Mesothelial cell of epicardium (in vitro differentiated cells): ENCODE results near the gene DPPA2. TPM values are rescaled to one million over a fixed set of nuclear protein-coding genes. Genes with fewer than 3 reads are reported as not detected.

ENCODE experiments used
- DNase-seq, 2 experiments: peaks; one replicate each; pipeline ENCODE4 v3.0.0; 2021; ENCODE audit warnings: low spot score in 2 of 2; ENCODE audit not compliant: unreplicated experiment in 2 of 2
- H3K27ac Mint-ChIP-seq: 2 replicates; pipeline ENCODE4 v1.8.0; 2021; ENCODE audit warnings: mixed read lengths
- H3K27me3 Mint-ChIP-seq: 2 replicates; pipeline ENCODE4 v1.8.0; 2021; ENCODE audit warnings: low read depth, mixed read lengths
- H3K36me3 Mint-ChIP-seq: 2 replicates; pipeline ENCODE4 v1.8.0; 2021; ENCODE audit warnings: mixed read lengths
- H3K4me1 Mint-ChIP-seq: 2 replicates; pipeline ENCODE4 v1.8.0; 2021; ENCODE audit warnings: mixed read lengths
- H3K4me3 Mint-ChIP-seq: 2 replicates; pipeline ENCODE4 v1.8.0; 2021; ENCODE audit warnings: mild to moderate bottlenecking, moderate library complexity, mixed read lengths
- H3K9me3 Mint-ChIP-seq: 2 replicates; pipeline ENCODE4 v1.8.0; 2021; ENCODE audit warnings: mixed read lengths
- CTCF ChIP-seq: fragments of 200-600 bp; sonication (generic); IDR thresholded peaks from one replicate; pipeline ENCODE4 v1.5.0; 2021; ENCODE audit warnings: antibody characterized with exemption; ENCODE audit not compliant: unreplicated experiment
- total RNA-seq: library from RNA; stranded (reverse); gene quantifications from 3 replicates; pipeline ENCODE4 v1.2.1, GENCODE V29; 2021

Gene DPPA2
- total RNA-seq, 1 donor from 2014 or later: 1.2 TPM

- no peak overlapping the region for H3K4me3 Mint-ChIP-seq
- H3K27ac Mint-ChIP-seq: no peak overlapping the region
These were observed 3.3 kb downstream of the DPPA2 start for GRCh38 chr3:109313061-109313460.

GRCh38 chr3:109297496-109297895, 18.8 kb downstream of the DPPA2 start:
- no peaks in the 10 kb centered on the region for H3K27me3 Mint-ChIP-seq
- no peak for TF ChIP-seq CTCF
- H3K36me3 Mint-ChIP-seq: no peaks in the 10 kb centered on the region
- H3K4me1 Mint-ChIP-seq: no peaks in the 10 kb centered on the region
- no peak overlapping the region for H3K27ac Mint-ChIP-seq
- no peak for DNase-seq
- no peak overlapping the region for H3K4me3 Mint-ChIP-seq
- H3K9me3 Mint-ChIP-seq: no peaks in the 10 kb centered on the region

More at GRCh38 chr3:109313061-109313460, 3.3 kb downstream of the DPPA2 start:
- DNase-seq: no peak
- Mint-ChIP-seq H3K9me3 (no peaks in the 10 kb centered on the region), H3K27me3 (no peaks in the 10 kb centered on the region), H3K36me3 (peaks cover 8% of the 10 kb centered on the region), H3K4me1 (no peaks in the 10 kb centered on the region)
- no peak for TF ChIP-seq CTCF

GRCh38 chr3:109284071-109284470, 32.2 kb downstream of the DPPA2 start:
- Mint-ChIP-seq H3K27me3 (no peaks in the 10 kb centered on the region), H3K27ac (no peak overlapping the region), H3K36me3 (no peaks in the 10 kb centered on the region), H3K4me1 (peaks cover 6% of the 10 kb centered on the region), H3K4me3 (no peak overlapping the region), H3K9me3 (no peaks in the 10 kb centered on the region)
- TF ChIP-seq CTCF: no peak
- no peak for DNase-seq

- Mint-ChIP-seq H3K4me3 (no peak overlapping the region), H3K4me1 (peaks cover 20% of the 10 kb centered on the region), H3K27me3 (no peaks in the 10 kb centered on the region), H3K9me3 (no peaks in the 10 kb centered on the region), H3K36me3 (no peaks in the 10 kb centered on the region), H3K27ac (no peak overlapping the region)
- no peak for TF ChIP-seq CTCF
- no peak for DNase-seq
These were observed 37.8 kb downstream of the DPPA2 start for GRCh38 chr3:109278546-109278945.

- DNase-seq: no peak
- peaks cover 20% of the 10 kb centered on the region for H3K4me1 Mint-ChIP-seq
- no peak overlapping the region for H3K4me3 Mint-ChIP-seq
- no peaks in the 10 kb centered on the region for H3K9me3 Mint-ChIP-seq
- no peak for TF ChIP-seq CTCF
- no peaks in the 10 kb centered on the region for H3K36me3 Mint-ChIP-seq
- no peaks in the 10 kb centered on the region for H3K27me3 Mint-ChIP-seq
- no peak overlapping the region for H3K27ac Mint-ChIP-seq
These were observed 38.2 kb downstream of the DPPA2 start for GRCh38 chr3:109278141-109278540.

DNA sequence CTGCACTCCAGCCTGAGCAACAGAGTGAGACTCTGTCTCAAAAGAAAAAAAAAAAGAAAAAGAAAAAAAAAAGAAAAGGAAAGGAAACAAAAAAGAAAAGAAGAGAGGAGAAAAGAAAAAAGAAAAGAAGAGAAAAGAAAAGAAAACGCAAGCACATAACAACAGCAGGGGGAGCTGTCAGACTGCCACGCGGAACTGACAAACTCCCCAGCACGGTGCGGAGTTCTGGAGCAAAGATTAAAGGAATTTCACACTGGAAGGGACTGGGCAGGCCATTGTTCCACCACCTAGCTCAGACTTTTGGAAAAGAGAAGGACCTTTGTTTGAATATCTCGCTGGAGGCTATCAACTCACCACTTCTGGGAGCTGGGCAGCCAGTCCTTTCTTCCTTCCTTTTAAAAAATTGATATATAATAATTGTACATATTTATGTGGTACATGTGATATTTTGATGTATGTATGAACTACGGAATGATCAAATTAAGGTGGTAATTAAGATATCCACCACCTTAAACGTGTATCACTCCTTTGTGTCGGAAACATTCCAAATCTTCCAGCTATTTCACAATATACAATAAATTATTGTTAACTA, 40.5 kb downstream of the DPPA2 start:
- H3K9me3 Mint-ChIP-seq: peaks cover under 1% of the 10 kb centered on the region
- peak; percentile 61 for TF ChIP-seq CTCF
- peak in 1 of 2 experiments; percentile 53 for DNase-seq
- H3K27ac Mint-ChIP-seq: no peak overlapping the region
- peaks cover 20% of the 10 kb centered on the region for H3K4me1 Mint-ChIP-seq
- H3K4me3 Mint-ChIP-seq: no peak overlapping the region
- H3K27me3 Mint-ChIP-seq: no peaks in the 10 kb centered on the region
- H3K36me3 Mint-ChIP-seq: no peaks in the 10 kb centered on the region
